Measurements from ENCODE around the gene ADAMTS17.

ADAMTS17 gene

DNA sequence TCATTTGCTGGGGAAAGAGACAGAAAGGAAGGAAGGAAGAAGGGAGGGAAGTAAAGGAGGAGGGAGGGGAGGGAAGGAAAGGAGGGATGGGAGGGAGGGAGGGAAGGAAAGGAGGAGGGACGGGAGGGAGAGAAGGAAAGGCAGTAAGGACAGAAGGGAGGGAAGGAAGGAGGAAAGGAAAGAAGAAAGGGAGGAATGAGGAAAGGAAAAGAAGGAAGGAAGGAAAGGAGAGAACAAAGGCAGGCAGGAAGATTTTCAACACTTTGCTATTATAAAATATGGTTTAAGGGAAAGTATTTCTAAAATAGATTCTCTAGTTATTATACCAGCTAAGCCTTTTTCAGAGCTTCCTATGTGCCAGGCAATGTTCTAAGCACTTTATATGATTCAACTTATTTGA is 330.5 kb downstream of the ADAMTS17 start:
- DNase-seq = no peak

DNA sequence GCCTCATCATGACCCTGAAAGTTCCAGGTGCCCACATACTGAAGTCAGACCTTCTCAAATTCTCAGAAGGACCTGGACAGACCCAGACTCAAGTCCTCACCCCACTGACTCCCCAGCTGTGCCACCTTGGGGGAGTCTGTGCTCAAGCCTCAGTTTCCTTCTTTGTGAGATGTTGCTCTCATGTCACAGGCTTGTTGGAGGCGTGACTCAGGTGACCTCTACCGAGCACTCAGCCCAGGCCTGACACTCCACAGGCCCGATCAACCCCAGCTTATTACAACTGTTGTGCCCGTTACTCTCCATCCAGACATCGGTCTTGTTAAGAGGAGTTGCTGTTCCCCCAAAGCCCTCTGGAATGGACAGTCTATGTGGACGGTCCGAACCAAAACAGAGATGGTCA is 332.4 kb downstream of the ADAMTS17 start:
- no peak for DNase-seq

DNA sequence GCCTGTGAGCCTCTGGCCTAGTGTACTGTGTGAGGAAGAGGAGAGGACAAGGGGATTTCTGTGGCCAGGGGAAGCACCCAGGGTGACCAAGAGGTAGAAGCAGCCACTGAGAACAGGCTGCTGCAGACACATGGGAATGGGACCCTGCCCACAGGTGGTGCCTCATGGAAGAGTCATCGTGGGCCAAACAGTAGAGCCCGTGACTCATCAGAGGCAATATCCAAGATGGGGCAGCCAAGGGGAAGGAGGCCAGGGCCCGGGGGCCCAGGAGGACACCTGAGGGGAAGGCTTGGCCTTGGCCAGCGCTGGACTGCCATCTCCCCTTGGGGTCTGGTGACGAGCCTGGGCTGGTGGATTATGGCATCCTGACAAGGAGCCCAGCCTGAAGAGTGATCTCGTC is 333.5 kb downstream of the ADAMTS17 start:
- DNase-seq = no peak

DNA sequence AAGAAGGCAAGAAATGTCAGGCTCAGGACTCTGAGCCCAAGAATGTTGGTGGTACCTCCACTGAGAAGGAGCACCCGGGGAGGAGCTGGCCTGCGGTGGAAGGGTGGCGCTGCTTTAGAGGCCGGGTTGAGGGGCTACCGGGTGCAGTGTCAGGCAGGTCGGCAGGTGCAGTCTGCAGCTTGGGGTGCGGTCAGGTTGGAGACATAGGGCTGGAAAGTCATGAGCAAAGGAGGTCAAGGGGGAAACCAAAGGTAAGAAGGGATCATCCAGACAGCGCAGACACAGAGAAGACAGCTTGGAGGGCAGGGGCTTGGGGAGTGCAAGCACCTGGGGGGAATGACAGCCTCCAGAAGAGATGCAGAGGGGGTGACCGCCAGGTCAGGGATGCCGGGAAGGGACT is 334.2 kb downstream of the ADAMTS17 start:
- no peak for DNase-seq

DNA sequence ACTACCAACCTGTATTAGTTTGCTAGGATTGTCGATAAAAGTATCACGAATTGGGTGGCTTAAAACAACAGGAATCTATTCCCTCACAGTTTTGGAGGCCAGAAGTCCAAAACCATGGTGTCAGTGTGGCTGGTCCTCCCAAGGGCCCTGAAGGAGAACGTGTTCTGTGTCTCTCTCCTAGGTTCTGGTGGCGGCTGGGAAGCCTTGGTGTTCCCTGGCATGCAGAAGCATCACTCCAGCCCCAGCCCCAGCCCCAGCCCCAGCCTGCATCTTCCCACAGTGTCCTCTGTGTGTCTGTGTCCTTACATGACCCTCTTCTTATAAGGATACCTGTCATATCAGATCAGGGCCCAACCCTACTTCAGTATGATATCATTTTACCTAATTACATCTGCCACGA is 336.1 kb downstream of the ADAMTS17 start:
- DNase-seq = no peak

DNA sequence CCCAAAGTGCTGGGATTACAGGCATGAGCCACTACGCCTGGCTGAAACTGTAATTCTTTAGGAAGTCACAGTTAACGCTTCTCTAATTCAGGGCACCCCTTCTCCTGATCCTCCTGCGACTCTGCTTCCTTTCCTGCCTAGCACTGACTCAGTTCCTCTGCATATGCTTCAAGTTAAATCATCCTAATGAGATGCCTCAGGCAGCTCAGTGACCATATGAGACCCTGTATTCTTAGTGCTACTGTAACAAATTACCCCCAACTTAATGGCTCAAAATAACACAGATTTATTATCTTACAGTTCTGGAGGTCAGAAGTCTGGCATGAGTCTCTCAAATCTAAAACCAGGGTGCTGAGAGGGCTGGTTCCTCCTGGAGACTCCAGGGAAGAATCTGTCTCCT is 336.8 kb downstream of the ADAMTS17 start:
- no peak for DNase-seq

DNA sequence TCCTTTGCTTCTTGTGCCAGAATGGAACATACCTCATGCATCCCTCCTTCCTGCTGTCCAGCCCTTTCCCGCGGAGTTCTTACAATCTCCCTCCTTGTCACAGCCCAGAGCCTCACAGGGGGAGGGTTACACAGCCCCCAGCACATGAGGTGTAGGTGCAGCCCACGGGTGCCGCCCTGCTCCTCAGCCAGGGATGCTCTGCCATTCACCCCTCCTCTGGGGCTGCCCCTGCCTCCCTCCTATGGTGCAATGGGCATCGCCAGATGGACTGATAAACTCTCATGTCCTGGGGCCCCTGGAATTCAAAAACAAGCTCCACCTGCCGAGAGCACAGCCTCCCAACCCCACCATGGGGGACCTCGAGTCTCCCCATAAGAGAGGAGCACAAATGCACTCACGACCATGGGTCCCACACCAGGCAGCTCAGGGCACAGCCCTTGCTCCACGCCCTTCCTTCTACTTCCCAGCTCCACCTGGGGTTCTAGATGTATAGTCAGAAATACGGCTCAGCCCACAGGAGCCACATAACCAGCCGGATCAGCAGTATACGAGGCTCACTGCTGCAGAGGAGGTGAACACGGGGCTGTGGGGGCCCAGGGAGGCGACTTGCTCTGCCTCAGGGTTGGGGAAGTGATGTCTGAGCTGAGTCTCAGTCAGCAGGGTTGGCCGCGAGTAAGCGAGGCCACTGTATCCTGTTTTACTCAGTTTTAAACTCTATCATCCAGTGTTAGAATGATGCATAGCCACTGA is 338.8 kb downstream of the ADAMTS17 start:
- DNase-seq = no peak

DNA sequence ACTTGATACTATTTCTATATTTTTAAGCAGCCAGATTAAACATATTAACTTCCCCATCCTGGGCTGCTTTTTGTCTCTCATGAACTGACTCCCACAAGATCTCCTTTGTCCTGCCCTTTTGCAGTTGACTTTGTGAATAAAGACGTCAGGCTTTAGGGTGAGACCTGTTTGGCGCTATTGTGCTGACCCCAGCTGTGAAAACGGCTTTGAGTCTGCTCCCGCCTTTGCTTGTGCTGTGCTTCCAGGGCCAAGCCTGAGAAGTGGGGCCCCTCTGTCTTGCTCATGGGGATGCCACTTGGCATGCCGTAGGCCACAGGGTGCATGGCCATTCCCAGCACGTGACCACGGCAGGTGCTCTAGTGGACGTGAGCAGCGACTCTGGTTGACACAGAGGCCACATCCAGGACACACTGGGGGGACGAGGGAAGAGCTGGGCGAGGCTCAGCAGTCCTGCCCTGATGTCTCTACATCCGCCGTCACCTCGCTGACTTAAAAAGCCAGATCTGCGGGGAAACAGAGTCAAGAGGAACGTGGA is 339.6 kb downstream of the ADAMTS17 start:
- DNase-seq = no peak

DNA sequence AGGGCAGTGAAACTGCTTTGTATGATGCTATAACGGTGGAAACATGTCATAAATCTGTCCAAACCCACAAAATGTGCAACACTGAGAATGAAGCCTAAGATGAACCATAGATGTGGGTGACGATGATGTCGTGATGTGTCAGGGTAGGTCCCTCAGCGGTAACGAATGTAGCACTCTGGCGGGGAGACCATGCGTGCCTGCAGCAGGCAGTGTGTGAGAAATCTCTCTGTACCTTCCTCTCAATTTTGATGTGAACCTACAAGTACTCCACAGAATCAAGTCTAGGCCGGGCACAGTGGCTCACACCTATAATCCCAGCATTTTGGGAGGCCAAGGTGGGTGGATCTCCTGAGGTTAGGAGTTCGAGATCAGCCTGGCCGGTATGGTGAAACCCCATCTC is 340.4 kb downstream of the ADAMTS17 start:
- DNase-seq = no peak

DNA sequence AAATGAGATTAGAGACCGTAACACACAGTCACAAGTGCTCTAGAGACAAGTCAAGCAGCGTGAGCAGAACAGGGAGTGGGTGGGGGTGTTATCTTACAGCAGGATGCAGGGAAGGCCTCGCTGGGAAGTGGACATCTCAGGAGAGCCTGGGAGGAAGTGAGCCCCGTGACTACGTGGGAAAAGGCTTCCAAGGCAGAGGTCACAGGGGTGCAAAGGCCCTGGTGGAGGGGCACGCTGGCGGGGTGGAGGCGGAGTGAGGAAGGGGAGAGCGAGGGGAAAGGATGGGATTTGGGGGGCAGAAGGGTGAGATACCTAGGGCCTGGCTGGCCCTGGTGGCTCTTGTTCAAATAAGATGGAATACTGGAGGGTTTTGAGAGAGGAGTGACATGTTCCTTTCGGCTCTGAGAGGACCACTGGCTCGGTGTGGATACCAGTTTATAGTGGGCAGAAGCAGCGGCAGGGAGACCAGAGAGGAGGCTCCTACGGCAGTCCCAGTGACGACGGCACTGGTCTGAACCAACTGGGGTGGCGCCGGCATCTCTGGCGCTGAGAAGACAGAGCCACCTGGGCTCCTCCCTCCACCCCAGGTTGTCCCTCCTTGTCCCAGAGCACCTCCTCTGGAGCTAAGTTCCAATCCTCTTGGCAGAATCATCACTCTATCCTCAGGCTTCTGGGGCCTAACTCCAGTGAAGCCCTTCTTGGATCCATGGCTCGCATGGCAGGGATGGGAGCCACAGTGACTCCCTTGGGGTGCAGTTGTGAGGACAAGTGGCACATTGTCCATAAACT is 342.3 kb downstream of the ADAMTS17 start:
- DNase-seq = no peak

DNA sequence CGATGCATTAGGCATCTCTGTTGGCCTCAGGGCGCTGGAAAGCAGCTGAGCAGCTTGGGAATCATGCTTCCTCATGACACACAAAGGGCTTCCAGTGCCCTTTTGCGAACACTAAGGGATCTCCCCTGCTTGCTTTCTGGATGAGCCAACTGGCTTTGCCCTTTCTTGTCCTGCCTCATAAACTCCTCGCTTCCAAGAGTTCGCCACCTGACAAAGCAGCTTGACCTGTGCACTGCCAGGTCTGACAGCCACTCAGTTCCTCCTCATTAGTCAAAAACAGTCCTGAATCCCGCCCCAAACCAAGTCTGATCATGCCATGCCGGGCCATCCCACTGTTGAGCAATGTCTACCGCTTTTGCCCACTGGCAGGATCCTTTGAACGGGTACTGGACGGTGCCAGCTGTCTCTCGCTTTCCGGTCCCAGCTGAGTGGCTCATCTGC is 343.1 kb downstream of the ADAMTS17 start:
- no peak for DNase-seq

DNA sequence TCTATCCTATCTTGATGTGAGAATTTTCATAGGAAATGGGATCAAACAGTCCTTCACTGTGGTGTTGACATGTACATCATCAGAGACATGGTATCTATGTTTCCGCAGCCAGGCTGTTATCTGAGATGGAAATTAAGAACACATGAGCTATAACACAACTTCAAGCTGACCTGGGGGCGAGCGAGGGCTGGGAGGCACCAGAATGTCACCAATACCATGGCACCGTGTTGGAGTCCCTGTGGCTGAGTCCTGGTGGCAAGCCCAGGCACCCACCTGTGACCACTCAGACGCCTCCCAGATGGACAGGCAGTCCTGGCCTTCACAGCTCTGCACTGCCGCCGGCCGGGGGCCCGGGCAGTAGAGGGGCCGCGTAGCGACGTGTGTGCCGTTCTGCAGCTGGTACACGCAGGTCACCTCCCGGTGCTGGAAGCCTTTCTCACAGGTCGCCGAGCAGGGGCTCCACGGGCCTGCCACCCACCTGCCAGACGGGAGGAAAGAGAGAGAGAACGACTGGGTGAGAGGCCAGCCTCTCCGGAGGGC is 344.6 kb downstream of the ADAMTS17 start:
- no peak for DNase-seq

DNA sequence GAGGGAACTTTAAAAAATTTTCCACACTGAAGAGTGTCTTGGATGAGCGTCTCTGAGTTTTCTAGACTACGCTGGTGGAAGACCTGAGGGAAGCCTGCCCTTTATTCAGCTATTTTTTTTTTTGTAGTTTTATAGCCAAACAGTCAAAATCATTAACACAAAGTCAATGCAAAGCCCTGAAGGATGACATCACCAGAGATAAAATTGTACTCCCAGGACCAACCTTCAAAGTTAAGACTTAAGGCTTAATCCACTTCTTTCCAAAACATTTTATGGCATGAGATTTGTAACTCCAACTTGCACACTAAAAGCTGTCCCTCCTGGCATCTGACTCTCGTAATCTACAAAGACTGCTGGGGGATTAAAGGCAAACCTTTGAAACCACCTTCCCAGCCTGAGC is 345.1 kb downstream of the ADAMTS17 start:
- no peak for DNase-seq

DNA sequence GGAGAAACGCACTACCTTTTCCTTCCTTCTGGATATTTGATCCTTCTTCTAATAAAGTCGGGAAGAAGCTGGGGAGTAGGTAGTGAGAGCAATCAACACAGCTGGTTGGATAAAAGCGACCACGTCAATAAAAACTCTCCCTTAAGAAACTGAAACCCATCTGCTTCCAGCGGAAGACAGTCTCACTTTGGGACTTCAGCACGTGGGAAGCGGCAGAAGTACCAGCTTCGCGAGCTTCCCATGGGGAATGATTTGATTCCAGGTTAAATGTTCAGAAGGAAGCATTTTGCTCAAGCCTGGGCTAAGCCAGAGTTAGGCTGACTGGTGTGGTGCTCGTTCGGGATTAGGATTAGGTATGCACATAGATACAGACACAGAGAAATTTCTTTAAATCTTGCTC is 346.2 kb downstream of the ADAMTS17 start:
- DNase-seq = no peak

DNA sequence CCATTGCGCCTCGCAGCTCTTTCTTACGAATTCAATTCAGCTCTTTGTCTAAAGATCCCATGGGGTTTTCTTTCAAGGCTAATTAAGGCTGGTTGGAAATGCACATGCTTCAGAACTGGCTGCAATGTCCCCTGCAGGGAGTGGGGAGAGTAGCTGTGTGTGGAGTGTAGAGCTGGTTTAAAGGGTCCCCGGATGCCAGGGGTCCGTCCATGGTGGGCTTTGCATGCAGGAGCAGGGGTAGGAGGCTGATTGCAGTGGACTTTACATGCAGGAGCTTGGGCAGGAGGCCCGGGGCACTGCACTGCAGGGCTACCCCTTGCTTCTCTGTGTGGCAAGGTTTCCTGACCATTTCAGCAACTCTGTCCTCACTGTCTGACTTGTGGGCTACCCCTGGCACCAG is 346.9 kb downstream of the ADAMTS17 start:
- no peak for DNase-seq

DNA sequence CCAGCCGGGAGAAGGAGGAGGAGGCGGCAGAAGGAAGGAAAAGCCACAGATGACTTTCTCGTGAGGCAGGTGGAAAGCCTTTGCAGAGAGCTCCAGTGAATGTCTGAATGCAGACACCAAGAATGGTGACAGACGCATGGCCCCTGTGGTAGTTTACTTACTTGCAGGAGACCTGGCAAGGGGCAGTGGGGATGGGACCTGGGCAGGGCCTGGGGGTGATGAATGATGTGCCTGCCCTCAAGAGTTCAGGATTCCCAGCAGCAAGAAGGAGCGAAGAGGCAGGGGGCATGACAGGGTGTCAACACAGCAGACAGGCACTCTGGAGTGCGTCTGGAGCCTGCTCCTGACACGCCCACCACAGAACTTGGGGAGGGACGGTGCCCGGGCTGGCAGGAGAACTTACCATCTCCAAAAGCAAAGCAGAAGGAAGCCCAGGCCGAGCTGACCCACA is 348.1 kb downstream of the ADAMTS17 start:
- no peak for DNase-seq

DNA sequence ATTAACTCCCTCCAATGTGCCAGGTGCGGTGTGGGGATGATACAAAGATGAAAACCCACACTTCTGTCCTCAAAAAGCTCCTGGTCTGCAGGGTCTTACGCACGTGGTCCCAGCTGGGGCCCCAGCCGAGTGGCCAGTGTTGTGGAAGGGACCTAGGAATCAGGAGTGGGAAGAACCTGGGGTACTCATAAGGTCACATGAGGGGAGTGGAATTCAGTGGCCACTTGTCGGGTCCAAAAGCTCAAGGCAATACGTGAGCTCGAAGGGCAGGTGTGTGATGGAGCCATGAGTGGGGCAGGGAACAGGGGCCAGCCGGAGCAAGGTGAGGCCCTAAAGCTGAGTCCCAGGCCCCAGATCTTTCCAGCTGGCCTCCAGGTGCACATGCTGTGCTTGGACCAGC is 348.5 kb downstream of the ADAMTS17 start:
- no peak for DNase-seq

DNA sequence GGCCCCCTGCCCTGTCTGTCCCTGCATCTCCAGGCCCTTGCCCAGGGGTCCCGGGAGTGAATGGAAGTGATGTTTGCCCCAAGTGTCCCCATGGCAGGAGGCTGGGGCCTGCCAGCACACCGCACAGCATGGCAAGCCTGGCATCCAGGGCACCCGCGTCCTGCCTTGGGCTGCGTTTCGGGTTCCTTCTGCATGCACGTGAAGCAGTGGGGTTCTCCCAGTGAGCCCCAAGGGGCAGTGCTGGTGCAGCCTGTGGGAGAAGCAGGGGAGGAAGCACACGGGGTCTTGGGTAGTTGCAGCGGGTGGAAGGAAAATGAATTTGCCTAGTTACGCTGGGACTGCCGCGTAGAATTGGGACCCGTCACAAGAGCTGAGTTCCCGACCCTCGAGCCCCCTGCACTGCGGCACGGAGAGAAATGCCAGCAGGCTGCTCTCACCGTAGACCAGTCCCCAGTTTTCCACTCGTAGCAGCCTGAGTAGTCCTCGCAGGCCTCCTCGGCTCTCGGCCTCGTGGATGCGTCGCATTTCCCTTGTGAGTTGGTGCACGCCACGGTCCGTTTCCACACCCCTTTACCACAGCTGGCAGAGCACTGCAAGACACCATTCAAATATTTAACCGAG is 349.1 kb downstream of the ADAMTS17 start:
- DNase-seq = no peak

DNA sequence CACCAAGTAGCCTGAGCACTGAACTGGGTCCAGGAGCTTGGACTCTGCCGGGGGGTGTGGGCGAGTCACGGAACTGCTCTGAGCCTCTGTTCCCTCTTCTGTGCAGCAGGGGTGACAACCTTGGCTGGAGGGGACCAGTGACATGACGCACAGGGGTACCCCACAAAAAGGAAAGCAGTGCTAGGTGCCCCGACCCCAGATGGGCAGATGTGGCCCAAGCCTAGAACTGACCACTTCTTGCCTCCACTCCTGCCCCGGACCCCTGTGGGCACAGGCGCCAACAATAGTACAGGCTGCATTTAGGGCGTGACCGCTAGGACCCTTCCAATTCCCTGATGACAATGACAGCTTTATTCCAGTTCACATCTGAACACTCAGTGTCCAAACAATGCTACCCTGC is 352.7 kb downstream of the ADAMTS17 start:
- DNase-seq = no peak

DNA sequence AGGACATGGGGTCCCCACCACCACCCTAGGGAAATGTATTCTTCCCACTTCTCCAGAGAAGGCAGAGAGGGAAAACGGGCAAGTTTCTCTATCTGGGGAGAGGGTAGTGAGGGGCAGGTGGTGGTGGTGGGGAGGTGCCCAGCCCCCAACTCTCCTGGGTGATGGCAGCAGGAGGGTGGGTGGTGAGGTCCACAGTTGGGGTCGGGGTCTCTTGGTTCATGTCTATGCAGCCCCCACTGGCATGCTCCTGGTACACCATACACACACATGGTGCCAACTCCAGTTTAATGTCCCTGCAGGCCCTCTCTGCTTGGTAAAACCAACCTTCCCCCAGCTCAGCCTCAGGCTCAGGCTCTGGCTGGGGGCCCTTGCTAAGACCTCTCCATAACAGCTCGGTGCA is 354.1 kb downstream of the ADAMTS17 start:
- no peak for DNase-seq

DNA sequence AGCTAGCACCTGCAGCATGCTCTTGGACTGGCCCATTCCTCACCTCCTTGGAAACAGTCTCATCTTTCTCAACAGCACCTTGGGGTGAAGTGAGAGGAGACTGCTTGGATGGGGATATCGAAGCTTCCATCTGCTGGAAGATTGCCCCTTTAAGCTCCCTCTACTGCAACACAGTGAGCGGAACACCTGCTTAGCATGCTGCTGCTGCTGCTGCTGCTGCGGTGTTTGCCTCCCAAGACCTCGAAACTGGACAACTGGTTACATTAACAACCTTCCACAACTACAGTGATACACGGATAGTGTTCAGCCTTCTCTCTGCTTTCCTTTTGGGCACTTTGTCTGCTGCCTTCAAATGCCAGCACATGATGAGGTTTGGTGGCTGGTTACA is 354.7 kb downstream of the ADAMTS17 start:
- DNase-seq = no peak

DNA sequence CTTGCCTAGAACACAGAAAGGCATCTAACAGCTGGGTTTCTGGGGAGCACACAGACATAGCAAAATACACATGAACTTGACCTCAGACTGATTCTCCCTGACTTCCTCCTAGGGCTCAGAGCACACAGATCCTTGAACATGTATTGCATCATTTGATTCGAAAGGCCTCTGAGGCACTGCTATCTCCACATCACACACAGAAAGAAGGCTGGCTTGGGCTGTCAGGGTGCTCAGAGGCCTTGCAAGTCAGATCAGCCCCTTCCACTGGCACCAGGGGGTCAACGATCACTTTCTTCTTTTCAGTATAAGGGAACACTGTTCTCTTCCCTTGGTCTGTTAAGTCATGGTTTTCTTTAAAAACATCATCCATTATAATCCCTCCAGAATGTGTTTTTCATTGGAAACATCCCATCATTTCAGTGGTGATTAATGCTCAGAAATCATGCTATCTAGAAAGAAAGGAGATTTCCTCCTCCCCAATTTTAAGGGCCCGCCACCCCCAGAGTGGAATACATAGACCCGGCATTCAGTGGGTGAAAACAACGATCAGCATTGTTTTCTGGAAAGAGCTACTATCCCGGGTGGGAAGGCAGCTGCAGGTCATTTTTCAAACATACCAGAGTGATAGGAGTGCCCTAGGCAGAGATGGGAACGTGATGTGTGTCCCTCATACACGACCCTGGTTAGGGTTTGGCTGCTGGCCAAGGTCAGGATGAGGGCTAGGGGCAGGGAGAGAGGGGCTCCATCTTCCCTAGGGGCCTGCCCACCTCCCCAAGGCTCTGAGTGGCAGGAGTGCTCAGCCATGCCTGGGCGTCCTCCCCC is 355.3 kb downstream of the ADAMTS17 start:
- no peak for DNase-seq

DNA sequence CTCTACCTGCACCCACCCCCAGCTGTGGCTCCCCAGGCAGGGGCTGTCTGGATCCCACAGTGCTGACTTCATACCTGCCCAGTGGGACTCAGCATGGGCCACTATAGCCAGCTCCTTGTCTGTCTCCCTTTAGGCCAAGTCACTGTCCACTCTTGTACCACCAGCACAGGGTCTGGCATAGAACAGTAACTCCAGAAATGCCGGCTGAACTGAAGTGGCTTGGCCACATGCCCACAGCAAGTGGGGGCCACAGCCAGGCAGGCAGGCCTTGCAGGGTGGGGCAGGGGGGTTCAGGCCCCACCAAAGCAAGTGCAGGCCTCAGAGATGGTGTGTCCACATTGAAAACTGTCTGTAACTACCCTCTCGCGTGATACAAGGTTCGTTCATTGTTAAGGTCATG is 355.9 kb downstream of the ADAMTS17 start:
- DNase-seq = no peak
